Kidney (tissue), 14 donors: ENCODE data around the gene DIAPH3. TPM values are rescaled to one million over a fixed set of nuclear protein-coding genes. Genes with fewer than 3 reads are reported as not detected.

Source experiments
- DNase-seq, 5 donors: peaks; one replicate each; pipeline ENCODE4 v3.0.0-alpha.2; 2013 to 2020
- FAIRE-seq: peaks from 2 replicates; lab custom pipeline; 2012; peaks lifted over from hg19 to GRCh38; lab: Jason Lieb, UNC
- H3K27ac ChIP-seq, 2 donors: one replicate each; pipeline ENCODE4 v1.7.0; 2013; ENCODE audit warnings: low read depth in 2 of 2, low read length in 2 of 2, inconsistent platforms in 1 of 2
- H3K27me3 ChIP-seq: one replicate; pipeline ENCODE4 v1.7.1; 2013; ENCODE audit warnings: low read length, inconsistent platforms; ENCODE audit not compliant: control insufficient read depth, insufficient read depth
- H3K36me3 ChIP-seq, 3 donors: one replicate each; pipeline versions ENCODE4 v1.7.0 to v1.7.1; 2013; ENCODE audit warnings: low read length in 3 of 3, control low read depth in 1 of 3, inconsistent platforms in 1 of 3; ENCODE audit not compliant: insufficient read depth in 3 of 3, control insufficient read depth in 2 of 3
- H3K4me1 ChIP-seq, 3 donors: one replicate each; pipeline versions ENCODE4 v1.7.0 to v1.7.1; 2013; ENCODE audit warnings: low read length in 3 of 3, inconsistent platforms in 1 of 3, low read depth in 1 of 3; ENCODE audit not compliant: control insufficient read depth in 2 of 3, insufficient read depth in 2 of 3
- H3K4me3 ChIP-seq, 3 donors: one replicate each; pipeline versions ENCODE4 v1.7.0 to v1.8.1; 2013; ENCODE audit warnings: low read length in 3 of 3, control low read depth in 1 of 3, inconsistent platforms in 1 of 3
- H3K9ac ChIP-seq, 3 donors: one replicate each; pipeline versions ENCODE4 v1.7.0 to v1.7.1; 2013; ENCODE audit warnings: low read length in 3 of 3, control low read depth in 1 of 3, inconsistent platforms in 1 of 3
- H3K9me3 ChIP-seq, 3 donors: one replicate each; pipeline versions ENCODE4 v1.7.0 to v1.7.1; 2013; ENCODE audit warnings: low read length in 3 of 3, control low read depth in 1 of 3, inconsistent platforms in 1 of 3; ENCODE audit not compliant: control insufficient read depth in 2 of 3, insufficient read depth in 1 of 3
- CTCF ChIP-seq: IDR thresholded peaks from 3 replicates; pipeline ENCODE4 v1.5.1; 2012; ENCODE audit warnings: mild to moderate bottlenecking, moderate library complexity, borderline replicate concordance; ENCODE audit not compliant: insufficient read depth; ENCODE audit errors: extremely low read depth
- intact Hi-C: fragments of 100-400 bp; cut with DNase I; formaldehyde crosslinking; loops from one replicate; pipeline ENCODE4 v1.11.1; 2022
- polyA plus RNA-seq: library from polyadenylated mRNA; stranded (reverse); fragments of 350-450 nt; fragmentation: Illumina TruSeq; extraction: RNeasy Lipid Tissue Mini Kit (QIAGEN cat#74804); gene quantifications from one replicate; pipeline ENCODE4 v1.2.3, GENCODE V29; 2014; ENCODE audit warnings: low read depth, low replicate concordance; ENCODE audit not compliant: insufficient read depth
- total RNA-seq: library from RNA; stranded (reverse); fragmentation: NEBNext Ultra II Directional; extraction: Animal tissue kit (Norgen Biotek cat#: 25700); gene quantifications from one replicate; pipeline ENCODE4 v1.2.1, GENCODE V29; 2021
- donor health status: control.
- donor health status: control.
- donor health status: control.
- donor health status: control.
- donor health status: control.
- donor health status: DM: yes; HTN: yes; CAD: no.
- donor health status: Normal renal cell carcinoma (clear cell type).

DIAPH3 gene
- total and polyA plus RNA-seq, 2 donors from 2014 or later: 2.0 to 2.7 TPM

GRCh38 chr13:60020288-60020687 is 143.4 kb downstream of the DIAPH3 start:
- intact Hi-C loops: no loop called here
- DNase-seq: no peak
- Histone ChIP-seq H3K36me3 (no peaks in the 10 kb centered on the region), H3K27me3 (no peaks in the 10 kb centered on the region), H3K27ac (no peak overlapping the region), H3K9ac (no peak overlapping the region), H3K4me3 (no peak overlapping the region), H3K4me1 (no peaks in the 10 kb centered on the region), H3K9me3 (no peaks in the 10 kb centered on the region)
- no peak for TF ChIP-seq CTCF
- FAIRE-seq: no peak

GRCh38 chr13:60019119-60019993 is 144.4 kb downstream of the DIAPH3 start:
- intact Hi-C loops: no loop called here
- DNase-seq (peak in 1 of 5 donors; percentile 13), FAIRE-seq (no peak)
- no peak for TF ChIP-seq CTCF
- no peak overlapping the region for H3K27ac ChIP-seq
- no peaks in the 10 kb centered on the region for H3K4me1 ChIP-seq
- no peaks in the 10 kb centered on the region for H3K9me3 ChIP-seq
- H3K4me3 ChIP-seq: peak overlapping the region in 2 of 3 donors; percentile 11 to 25
- H3K27me3 ChIP-seq: no peaks in the 10 kb centered on the region
- no peaks in the 10 kb centered on the region for H3K36me3 ChIP-seq
- no peak overlapping the region for H3K9ac ChIP-seq

- TF ChIP-seq CTCF: no peak
- no peak for DNase-seq
- Histone ChIP-seq H3K36me3 (no peaks in the 10 kb centered on the region), H3K27me3 (no peaks in the 10 kb centered on the region), H3K9me3 (no peaks in the 10 kb centered on the region), H3K9ac (no peak overlapping the region), H3K4me1 (no peaks in the 10 kb centered on the region), H3K4me3 (no peak overlapping the region), H3K27ac (no peak overlapping the region)
- intact Hi-C loops: no loop called here
- no peak for FAIRE-seq
These were observed 145.2 kb downstream of the DIAPH3 start for GRCh38 chr13:60018536-60018935.
